K562 (cell line): Measurements from ENCODE around the gene MCTS1. TPM values are rescaled to one million over a fixed set of nuclear protein-coding genes. Genes with fewer than 3 reads are reported as not detected.

Experiments
- ADNP ChIP-seq: fragments of 200-800 bp; sonication (Bioruptor generic); IDR thresholded peaks from 2 replicates; pipeline ENCODE4 v1.6.1; 2016; ENCODE audit warnings: missing genetic modification characterization, missing compliant biosample characterization
- ARID1B ChIP-seq: fragments of 450-650 bp; IDR thresholded peaks from 2 replicates; pipeline ENCODE4 v1.6.1; 2016; ENCODE audit warnings: antibody characterized with exemption, mild to moderate bottlenecking, inconsistent platforms
- DIDO1 ChIP-seq: fragments of 450-650 bp; IDR thresholded peaks from 2 replicates; pipeline ENCODE4 v1.6.1; 2016; ENCODE audit warnings: low read depth, missing biosample characterization, missing genetic modification characterization
- FIP1L1 ChIP-seq: fragments of 200-400 bp; formaldehyde crosslinking; IDR thresholded peaks from 2 replicates; pipeline ENCODE4 v1.6.1; 2018; ENCODE audit warnings: mild to moderate bottlenecking, low read depth, low read length; ENCODE audit not compliant: poor library complexity, severe bottlenecking
- ID3 ChIP-seq, 2 experiments: fragments of 250-450 bp in 1 of 2; fragments of 450-650 bp in 1 of 2; sonication (Bioruptor Pico) in 1 of 2; IDR thresholded peaks; 2 replicates each; pipeline versions ENCODE4 v1.6.1 to v1.8.0; 2016 to 2021; ENCODE audit warnings: mild to moderate bottlenecking in 2 of 2, moderate library complexity in 2 of 2, missing compliant biosample characterization in 1 of 2, missing genetic modification characterization in 1 of 2
- KDM4B ChIP-seq, 2 experiments: fragments of 450-650 bp in 1 of 2; sonication (generic) in 1 of 2; IDR thresholded peaks; 2 replicates each; pipeline ENCODE4 v1.6.1; 2016 to 2017; ENCODE audit warnings: borderline replicate concordance in 2 of 2, antibody characterized with exemption in 1 of 2, low read depth in 1 of 2, mild to moderate bottlenecking in 1 of 2
- PHF8 ChIP-seq: fragments of 200-600 bp; sonication (generic); IDR thresholded peaks from 2 replicates; pipeline ENCODE4 v1.6.1; 2012; ENCODE audit warnings: mixed run types, mild to moderate bottlenecking, inconsistent platforms, low read length, moderate library complexity, borderline replicate concordance
- RFX1 ChIP-seq: fragments of 450-650 bp; IDR thresholded peaks from 2 replicates; pipeline ENCODE4 v1.6.1; 2016; ENCODE audit warnings: mild to moderate bottlenecking, moderate library complexity
- SETDB1 ChIP-seq: IDR thresholded peaks from one replicate; pipeline ENCODE4 v1.6.1; 2012; ENCODE audit warnings: low read length, control low read depth, inconsistent platforms
- SMAD4 ChIP-seq: fragments of 250-450 bp; sonication (Bioruptor Pico); conservative IDR thresholded peaks from 2 replicates; pipeline ENCODE4 v1.8.0; 2021; ENCODE audit warnings: inconsistent platforms, mild to moderate bottlenecking, moderate library complexity
- SP1 ChIP-seq: sonication (generic); formaldehyde crosslinking; IDR thresholded peaks from 2 replicates; pipeline ENCODE4 v1.8.1; 2022; ENCODE audit warnings: mild to moderate bottlenecking, missing genetic modification reagents
- TOE1 ChIP-seq, 2 experiments: fragments of 450-650 bp in 1 of 2; sonication (generic) in 1 of 2; formaldehyde crosslinking in 1 of 2; IDR thresholded peaks; 2 replicates each; pipeline versions ENCODE4 v1.7.1 to v1.8.0; 2016 to 2022; ENCODE audit warnings: borderline replicate concordance in 2 of 2, mild to moderate bottlenecking in 2 of 2, antibody characterized with exemption in 1 of 2, inconsistent platforms in 1 of 2, low read depth in 1 of 2, missing genetic modification reagents in 1 of 2, moderate library complexity in 1 of 2
- ZFP36 ChIP-seq: fragments of 150-350 bp; IDR thresholded peaks from 2 replicates; pipeline ENCODE4 v1.6.1; 2018; ENCODE audit warnings: low read length, low read depth; ENCODE audit not compliant: partially characterized antibody
- ZNF609 ChIP-seq: sonication (generic); formaldehyde crosslinking; IDR thresholded peaks from 2 replicates; pipeline ENCODE4 v1.8.1; 2023; ENCODE audit warnings: missing genetic modification reagents, mild to moderate bottlenecking, borderline replicate concordance
- ZNF696 ChIP-seq: fragments of 250-450 bp; sonication (Bioruptor Pico); conservative IDR thresholded peaks from 2 replicates; pipeline ENCODE4 v1.4.0; 2020; ENCODE audit warnings: mild to moderate bottlenecking, moderate library complexity
- polyA plus RNA-seq, 8 experiments: library from polyadenylated mRNA; depleted of rRNA in 4 of 8; stranded (reverse) in 5 of 8; unstranded in 3 of 8; fragments of >200 nt; fragmentation: Nextera tagmentation in 2 of 8; fragmentation: Illumina TruSeq in 1 of 8; extraction: Ambion mirVana in 2 of 8; extraction: Trizol in 1 of 8; gene quantifications; 2 replicates each; pipeline versions ENCODE4 v1.2.1 to v1.2.3, GENCODE V29; 2011 to 2014; ENCODE audit warnings: inconsistent platforms in 1 of 8, missing spikeins in 1 of 8
- total RNA-seq, 7 experiments: library from RNA; depleted of rRNA in 6 of 7; stranded (reverse); fragments of >200 nt in 6 of 7; fragmentation: Illumina TruSeq in 2 of 7; extraction: Trizol in 2 of 7; gene quantifications; 2 replicates each; pipeline versions ENCODE4 v1.2.1 to v1.2.3, GENCODE V29; 2011 to 2021; ENCODE audit warnings: low replicate concordance in 1 of 7
- TF ChIP-seq, protein P1 (sequence below): fragments of 450-650 bp; formaldehyde crosslinking; conservative IDR thresholded peaks from 2 replicates; pipeline ENCODE4 v1.4.0; 2022; ENCODE audit warnings: mild to moderate bottlenecking, missing genetic modification characterization
- TF ChIP-seq, protein P2 (sequence below), 2 experiments: fragments of 450-650 bp; IDR thresholded peaks; 2 replicates each; pipeline ENCODE4 v1.6.1; 2016

Gene MCTS1
- total and polyA plus RNA-seq, 9 of the 15 experiments (the other 6 are each of a cell fraction or from before 2014, with no cell fraction given) = 65.3 to 300 (median 152) TPM

DNA sequence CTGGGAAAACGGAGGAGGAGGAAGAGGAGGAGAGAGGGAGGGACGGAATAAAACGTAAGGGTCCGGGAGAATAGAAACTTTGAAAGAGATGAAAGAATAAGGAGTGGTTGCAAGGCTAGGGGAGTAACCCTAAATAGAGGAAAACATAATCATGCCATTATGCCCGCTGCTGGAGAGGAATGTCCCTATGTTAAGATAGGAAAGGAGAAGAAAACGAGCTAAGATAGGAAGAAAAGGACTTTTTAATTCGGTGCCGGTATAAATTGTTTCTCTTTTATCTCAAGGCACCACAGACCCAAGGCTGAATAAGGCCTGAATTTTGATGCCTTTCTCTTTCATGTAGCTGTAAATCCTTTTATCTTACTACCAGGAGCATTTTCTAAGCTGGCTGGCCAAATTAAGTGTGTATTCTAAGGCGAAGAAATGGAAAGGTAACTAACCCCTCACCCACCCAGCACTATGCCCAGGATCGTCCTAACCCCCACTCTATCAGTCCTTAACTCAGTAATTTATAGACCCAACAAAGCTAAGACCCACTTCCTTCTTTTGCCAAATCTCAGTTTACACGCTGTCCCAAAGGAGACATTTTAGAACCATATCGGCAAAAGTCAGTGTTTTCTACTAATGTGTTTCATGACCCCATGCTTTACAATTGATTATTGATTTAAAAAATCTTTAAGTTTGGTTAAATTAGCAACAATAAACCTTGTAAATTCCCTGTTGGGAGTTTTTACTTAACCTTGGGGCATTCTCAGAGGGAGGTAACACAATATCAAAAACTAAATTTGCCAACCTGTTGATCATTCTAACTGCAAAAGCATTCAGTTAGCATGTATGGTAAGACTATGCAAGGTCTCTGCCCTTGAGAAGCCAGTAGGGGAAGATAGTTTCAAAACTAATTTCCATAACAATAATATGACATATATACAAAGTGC lies 42.0 kb upstream of the MCTS1 start (continued):
- TF ChIP-seq ADNP (tag) (no peak), ID3 (CRISPR knock-in tag; IDR thresholded peaks at IDR 0.05) (no peak), ID3 (tag; IDR thresholded peaks at IDR 0.05) (no peak), ZFP36 (no peak), RFX1 (no peak), ZNF696 (CRISPR knock-in tag) (no peak), SP1 (CRISPR knock-in tag) (no peak; the same call in 1 of the 2 replicates), KDM4B (IDR thresholded peaks at IDR 0.05; ENCODE audit: borderline replicate concordance in 2 of 2, low read depth in 1 of 2) (no peak), SMAD4 (CRISPR knock-in tag) (no peak), FIP1L1 (no peak), ZNF609 (CRISPR knock-in tag) (no peak), DIDO1 (tag) (no peak), TOE1 (IDR thresholded peaks at IDR 0.05; ENCODE audit: borderline replicate concordance) (no peak), TOE1 (CRISPR knock-in tag; IDR thresholded peaks at IDR 0.05; ENCODE audit: borderline replicate concordance, low read depth) (no peak), SETDB1 (no peak), PHF8 (no peak; the same call in 1 of the 2 replicates), ARID1B (no peak)
- TF ChIP-seq, protein P1, sequence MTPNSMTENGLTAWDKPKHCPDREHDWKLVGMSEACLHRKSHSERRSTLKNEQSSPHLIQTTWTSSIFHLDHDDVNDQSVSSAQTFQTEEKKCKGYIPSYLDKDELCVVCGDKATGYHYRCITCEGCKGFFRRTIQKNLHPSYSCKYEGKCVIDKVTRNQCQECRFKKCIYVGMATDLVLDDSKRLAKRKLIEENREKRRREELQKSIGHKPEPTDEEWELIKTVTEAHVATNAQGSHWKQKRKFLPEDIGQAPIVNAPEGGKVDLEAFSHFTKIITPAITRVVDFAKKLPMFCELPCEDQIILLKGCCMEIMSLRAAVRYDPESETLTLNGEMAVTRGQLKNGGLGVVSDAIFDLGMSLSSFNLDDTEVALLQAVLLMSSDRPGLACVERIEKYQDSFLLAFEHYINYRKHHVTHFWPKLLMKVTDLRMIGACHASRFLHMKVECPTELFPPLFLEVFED (CRISPR knock-in tag) = peak; percentile 52; the same call in 1 of the 2 replicates
- TF ChIP-seq, protein P2, sequence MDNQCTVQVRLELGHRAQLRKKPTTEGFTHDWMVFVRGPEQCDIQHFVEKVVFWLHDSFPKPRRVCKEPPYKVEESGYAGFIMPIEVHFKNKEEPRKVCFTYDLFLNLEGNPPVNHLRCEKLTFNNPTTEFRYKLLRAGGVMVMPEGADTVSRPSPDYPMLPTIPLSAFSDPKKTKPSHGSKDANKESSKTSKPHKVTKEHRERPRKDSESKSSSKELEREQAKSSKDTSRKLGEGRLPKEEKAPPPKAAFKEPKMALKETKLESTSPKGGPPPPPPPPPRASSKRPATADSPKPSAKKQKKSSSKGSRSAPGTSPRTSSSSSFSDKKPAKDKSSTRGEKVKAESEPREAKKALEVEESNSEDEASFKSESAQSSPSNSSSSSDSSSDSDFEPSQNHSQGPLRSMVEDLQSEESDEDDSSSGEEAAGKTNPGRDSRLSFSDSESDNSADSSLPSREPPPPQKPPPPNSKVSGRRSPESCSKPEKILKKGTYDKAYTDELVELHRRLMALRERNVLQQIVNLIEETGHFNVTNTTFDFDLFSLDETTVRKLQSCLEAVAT (IDR thresholded peaks at IDR 0.05) = peak in 1 of 2 experiments; percentile 42; a peak in 1 of 4 replicates
